Neural cell (in vitro differentiated cells): ENCODE measurements around the gene PGBD5. TPM values are rescaled to one million over a fixed set of nuclear protein-coding genes. Genes with fewer than 3 reads are reported as not detected.

ENCODE experiments used
- H2AFZ ChIP-seq: fragments of 200-600, 300-800 bp; sonication (generic), shearing (Covaris generic); 2 replicates; pipeline ENCODE4 v1.6.0; 2014; ENCODE audit warnings: low read depth, mild to moderate bottlenecking, antibody characterized with exemption, low read length, moderate library complexity
- H3F3A ChIP-seq: fragments of 200-600 bp; shearing (Covaris generic); 2 replicates; pipeline ENCODE4 v1.6.1; 2016; ENCODE audit warnings: mild to moderate bottlenecking, moderate library complexity, mixed read lengths, antibody characterized with exemption, low read length; ENCODE audit not compliant: insufficient read depth, poor library complexity, severe bottlenecking
- H3K27ac ChIP-seq: fragments of 200-600, 300-800 bp; sonication (generic), shearing (Covaris generic); 2 replicates; pipeline ENCODE4 v1.5.1; 2014; ENCODE audit warnings: mild to moderate bottlenecking, low read length, moderate library complexity
- H3K27me3 ChIP-seq: fragments of 300-800, 200-600 bp; sonication (generic), shearing (Covaris generic); 2 replicates; pipeline ENCODE4 v1.6.0; 2014; ENCODE audit warnings: mild to moderate bottlenecking, low read depth, low read length, moderate library complexity; ENCODE audit not compliant: insufficient read depth
- H3K36me3 ChIP-seq: fragments of 300-800, 200-600 bp; sonication (generic), shearing (Covaris generic); 2 replicates; pipeline ENCODE4 v1.5.1; 2014; ENCODE audit warnings: mild to moderate bottlenecking, antibody characterized with exemption, low read length, moderate library complexity; ENCODE audit not compliant: insufficient read depth
- H3K4me2 ChIP-seq: fragments of 300-800, 200-600 bp; sonication (generic), shearing (Covaris generic); 2 replicates; pipeline ENCODE4 v1.6.0; 2014; ENCODE audit warnings: mild to moderate bottlenecking, low read length
- H3K4me3 ChIP-seq: fragments of 300-800, 200-600 bp; sonication (generic), shearing (Covaris generic); 2 replicates; pipeline ENCODE4 v1.5.1; 2014; ENCODE audit warnings: mild to moderate bottlenecking, low read length, moderate library complexity
- H3K79me2 ChIP-seq: fragments of 200-600 bp; shearing (Covaris generic); replicated peaks from 2 replicates; pipeline ENCODE4 v1.6.0; 2014; ENCODE audit warnings: mild to moderate bottlenecking, low read length, moderate library complexity; ENCODE audit not compliant: insufficient read depth
- H3K9ac ChIP-seq: fragments of 300-800, 200-600 bp; sonication (generic), shearing (Covaris generic); 2 replicates; pipeline ENCODE4 v1.6.1; 2016; ENCODE audit warnings: mild to moderate bottlenecking, low read length, mixed read lengths
- H3K9me2 ChIP-seq: fragments of 200-600 bp; shearing (Covaris generic); 2 replicates; pipeline ENCODE4 v1.6.1; 2016; ENCODE audit warnings: mild to moderate bottlenecking, low read length, mixed read lengths; ENCODE audit not compliant: insufficient read depth
- H3K9me3 ChIP-seq: fragments of 200-600, 300-800 bp; sonication (generic), shearing (Covaris generic); 2 replicates; pipeline ENCODE4 v1.6.1; 2016; ENCODE audit warnings: mild to moderate bottlenecking, mixed run types, low read length, moderate library complexity, mixed read lengths
- H4K20me1 ChIP-seq: fragments of 200-600 bp; shearing (Covaris generic); 2 replicates; pipeline ENCODE4 v1.6.1; 2016; ENCODE audit warnings: mild to moderate bottlenecking, mixed run types; ENCODE audit not compliant: insufficient read depth
- EP300 ChIP-seq: fragments of 450-650 bp; conservative IDR thresholded peaks from 2 replicates; pipeline ENCODE4 v1.6.1; 2014; ENCODE audit warnings: antibody characterized with exemption, mild to moderate bottlenecking, moderate library complexity; ENCODE audit not compliant: poor library complexity, severe bottlenecking
- EZH2 ChIP-seq: fragments of 200-600, 300-800 bp; shearing (Covaris generic), sonication (generic); IDR thresholded peaks from 2 replicates; pipeline ENCODE4 v1.6.1; 2014; ENCODE audit warnings: antibody characterized with exemption, low read length, borderline replicate concordance, mild to moderate bottlenecking; ENCODE audit not compliant: insufficient read depth, poor library complexity, severe bottlenecking
- MXI1 ChIP-seq: fragments of 450-650 bp; conservative IDR thresholded peaks from 2 replicates; pipeline ENCODE4 v1.6.1; 2014; ENCODE audit warnings: antibody characterized with exemption, mild to moderate bottlenecking; ENCODE audit not compliant: poor library complexity, severe bottlenecking
- POLR2AphosphoS5 ChIP-seq: IDR thresholded peaks from 2 replicates; pipeline ENCODE4 v1.6.1; 2012
- RAD21 ChIP-seq: fragments of 450-650 bp; conservative IDR thresholded peaks from 2 replicates; pipeline ENCODE4 v1.6.1; 2014; ENCODE audit warnings: antibody characterized with exemption, mild to moderate bottlenecking, moderate library complexity
- SMC3 ChIP-seq: fragments of 450-650 bp; conservative IDR thresholded peaks from 2 replicates; pipeline ENCODE4 v1.6.1; 2014; ENCODE audit warnings: antibody characterized with exemption, mild to moderate bottlenecking, moderate library complexity; ENCODE audit not compliant: poor library complexity
- TAF1 ChIP-seq: IDR thresholded peaks from 2 replicates; pipeline ENCODE4 v1.6.1; 2012; ENCODE audit warnings: low read depth
- polyA plus RNA-seq: library from polyadenylated mRNA; depleted of rRNA; stranded (reverse); fragments of >200 nt; gene quantifications from 2 replicates; pipeline ENCODE4 v1.2.3, GENCODE V29; 2014
- TF ChIP-seq, protein P1 (sequence below): fragments of 450-650 bp; IDR thresholded peaks from 2 replicates; pipeline ENCODE4 v1.5.1; 2014; ENCODE audit warnings: antibody characterized with exemption, mild to moderate bottlenecking, moderate library complexity; ENCODE audit not compliant: poor library complexity, severe bottlenecking
- TF ChIP-seq, protein P2 (sequence below): IDR thresholded peaks from 2 replicates; pipeline ENCODE4 v1.6.1; 2012; ENCODE audit warnings: borderline replicate concordance

PGBD5 gene
- polyA plus RNA-seq, 1 donor from 2014 or later, result 16.3 TPM

DNA sequence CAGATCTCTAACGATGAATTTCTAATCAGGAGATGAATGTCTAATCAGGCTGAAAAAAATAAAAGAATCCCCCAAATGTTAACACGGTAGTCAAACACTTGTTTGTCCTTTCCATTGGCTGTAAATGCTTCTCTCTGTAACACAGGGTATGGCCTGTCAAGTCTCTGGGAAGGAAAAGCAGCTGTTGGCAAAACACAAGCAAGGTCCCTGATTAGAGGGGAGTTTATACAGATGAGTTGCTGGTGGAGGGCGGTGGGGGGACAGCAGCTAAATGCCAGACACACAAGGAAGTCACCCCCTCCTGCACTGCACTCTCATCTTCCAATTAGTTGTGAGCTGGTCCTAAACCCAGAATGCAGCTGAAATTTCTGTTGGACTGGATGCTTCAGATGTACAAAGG lies 51.0 kb downstream of the PGBD5 start:
- Histone ChIP-seq H3K27me3 (no peaks in the 10 kb centered on the region), H3K4me3 (no peak overlapping the region), H3K4me2 (no peak overlapping the region), H3K36me3 (peaks cover 5% of the 10 kb centered on the region), H3K9me3 (no peaks in the 10 kb centered on the region), H3F3A (no peaks in the 10 kb centered on the region), H2AFZ (no peak overlapping the region), H3K27ac (no peak overlapping the region), H3K79me2 (no peaks in the 10 kb centered on the region), H3K9me2 (no peaks in the 10 kb centered on the region), H4K20me1 (no peaks in the 10 kb centered on the region), H3K9ac (no peak overlapping the region)
- TF ChIP-seq RAD21 (no peak), EP300 (no peak), SMC3 (no peak), POLR2AphosphoS5 (no peak), MXI1 (no peak), TAF1 (no peak), EZH2 (no peak)
- TF ChIP-seq, protein P1, sequence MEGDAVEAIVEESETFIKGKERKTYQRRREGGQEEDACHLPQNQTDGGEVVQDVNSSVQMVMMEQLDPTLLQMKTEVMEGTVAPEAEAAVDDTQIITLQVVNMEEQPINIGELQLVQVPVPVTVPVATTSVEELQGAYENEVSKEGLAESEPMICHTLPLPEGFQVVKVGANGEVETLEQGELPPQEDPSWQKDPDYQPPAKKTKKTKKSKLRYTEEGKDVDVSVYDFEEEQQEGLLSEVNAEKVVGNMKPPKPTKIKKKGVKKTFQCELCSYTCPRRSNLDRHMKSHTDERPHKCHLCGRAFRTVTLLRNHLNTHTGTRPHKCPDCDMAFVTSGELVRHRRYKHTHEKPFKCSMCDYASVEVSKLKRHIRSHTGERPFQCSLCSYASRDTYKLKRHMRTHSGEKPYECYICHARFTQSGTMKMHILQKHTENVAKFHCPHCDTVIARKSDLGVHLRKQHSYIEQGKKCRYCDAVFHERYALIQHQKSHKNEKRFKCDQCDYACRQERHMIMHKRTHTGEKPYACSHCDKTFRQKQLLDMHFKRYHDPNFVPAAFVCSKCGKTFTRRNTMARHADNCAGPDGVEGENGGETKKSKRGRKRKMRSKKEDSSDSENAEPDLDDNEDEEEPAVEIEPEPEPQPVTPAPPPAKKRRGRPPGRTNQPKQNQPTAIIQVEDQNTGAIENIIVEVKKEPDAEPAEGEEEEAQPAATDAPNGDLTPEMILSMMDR, result no peak
- TF ChIP-seq, protein P2, sequence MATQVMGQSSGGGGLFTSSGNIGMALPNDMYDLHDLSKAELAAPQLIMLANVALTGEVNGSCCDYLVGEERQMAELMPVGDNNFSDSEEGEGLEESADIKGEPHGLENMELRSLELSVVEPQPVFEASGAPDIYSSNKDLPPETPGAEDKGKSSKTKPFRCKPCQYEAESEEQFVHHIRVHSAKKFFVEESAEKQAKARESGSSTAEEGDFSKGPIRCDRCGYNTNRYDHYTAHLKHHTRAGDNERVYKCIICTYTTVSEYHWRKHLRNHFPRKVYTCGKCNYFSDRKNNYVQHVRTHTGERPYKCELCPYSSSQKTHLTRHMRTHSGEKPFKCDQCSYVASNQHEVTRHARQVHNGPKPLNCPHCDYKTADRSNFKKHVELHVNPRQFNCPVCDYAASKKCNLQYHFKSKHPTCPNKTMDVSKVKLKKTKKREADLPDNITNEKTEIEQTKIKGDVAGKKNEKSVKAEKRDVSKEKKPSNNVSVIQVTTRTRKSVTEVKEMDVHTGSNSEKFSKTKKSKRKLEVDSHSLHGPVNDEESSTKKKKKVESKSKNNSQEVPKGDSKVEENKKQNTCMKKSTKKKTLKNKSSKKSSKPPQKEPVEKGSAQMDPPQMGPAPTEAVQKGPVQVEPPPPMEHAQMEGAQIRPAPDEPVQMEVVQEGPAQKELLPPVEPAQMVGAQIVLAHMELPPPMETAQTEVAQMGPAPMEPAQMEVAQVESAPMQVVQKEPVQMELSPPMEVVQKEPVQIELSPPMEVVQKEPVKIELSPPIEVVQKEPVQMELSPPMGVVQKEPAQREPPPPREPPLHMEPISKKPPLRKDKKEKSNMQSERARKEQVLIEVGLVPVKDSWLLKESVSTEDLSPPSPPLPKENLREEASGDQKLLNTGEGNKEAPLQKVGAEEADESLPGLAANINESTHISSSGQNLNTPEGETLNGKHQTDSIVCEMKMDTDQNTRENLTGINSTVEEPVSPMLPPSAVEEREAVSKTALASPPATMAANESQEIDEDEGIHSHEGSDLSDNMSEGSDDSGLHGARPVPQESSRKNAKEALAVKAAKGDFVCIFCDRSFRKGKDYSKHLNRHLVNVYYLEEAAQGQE, result no peak

DNA sequence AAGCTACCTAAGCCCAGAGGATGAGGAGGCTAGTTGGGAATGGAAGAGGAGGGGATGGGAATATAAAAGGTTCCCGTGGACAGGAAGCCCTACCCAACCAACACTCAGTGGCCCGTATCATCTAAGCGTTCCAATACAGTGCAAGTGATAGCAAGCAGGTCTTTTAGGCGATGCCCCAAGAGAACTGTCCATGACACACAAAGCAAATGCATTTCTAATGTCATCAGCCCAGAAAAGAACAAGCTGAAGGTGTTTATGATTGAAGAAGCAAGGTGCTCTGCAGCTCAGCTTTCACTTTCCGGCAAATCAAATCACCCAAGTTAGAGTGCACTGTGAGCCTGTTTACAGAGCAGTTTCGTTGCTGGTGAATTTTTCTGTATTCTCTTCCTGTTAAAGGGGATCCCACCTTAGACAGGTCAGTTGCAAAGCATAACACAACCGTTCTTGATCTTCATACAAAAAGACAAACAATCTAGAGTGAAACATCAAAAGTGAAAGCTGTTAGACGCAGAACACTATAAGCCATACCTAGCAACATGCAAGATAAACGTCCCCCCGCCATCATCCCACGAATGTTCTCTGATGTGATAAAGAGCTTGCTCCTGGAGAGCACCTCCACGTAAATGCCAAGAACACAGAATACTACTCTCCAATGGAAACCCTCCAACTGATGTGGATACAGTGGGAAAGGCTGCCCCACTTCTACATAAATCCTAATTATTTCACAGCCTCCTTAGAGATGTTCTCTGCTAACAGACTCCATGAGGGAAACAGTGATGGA lies 54.0 kb downstream of the PGBD5 start:
- Histone ChIP-seq H4K20me1 (no peaks in the 10 kb centered on the region), H3K27ac (no peak overlapping the region), H3K27me3 (no peaks in the 10 kb centered on the region), H3K9me2 (no peaks in the 10 kb centered on the region), H3K36me3 (no peaks in the 10 kb centered on the region), H3F3A (no peaks in the 10 kb centered on the region), H3K4me3 (no peak overlapping the region), H3K79me2 (no peaks in the 10 kb centered on the region), H2AFZ (no peak overlapping the region), H3K4me2 (no peak overlapping the region), H3K9ac (no peak overlapping the region), H3K9me3 (no peaks in the 10 kb centered on the region)
- TF ChIP-seq, protein P2, result no peak
- TF ChIP-seq TAF1 (no peak), SMC3 (no peak), EZH2 (no peak), EP300 (no peak), MXI1 (no peak)
- TF ChIP-seq, protein P1, result no peak
